IMR-90 (cell line): ENCODE data around the gene KMT2D. TPM values are rescaled to one million over a fixed set of nuclear protein-coding genes. Genes with fewer than 3 reads are reported as not detected.

Source experiments
- ATAC-seq: fragments of 200-7000 bp; cut with Tn5 transposase; 2 replicates; pipeline ENCODE4 v1.9.1; 2020; ENCODE audit warnings: low read depth, mild to moderate bottlenecking, moderate library complexity
- BruUV-seq: library from RNA; stranded (reverse); fragments of 400-500 nt; replicated peaks from 2 replicates; lab custom pipeline; 2021; lab: Mats Ljungman, UMichigan
- CTCF ChIA-PET: fragments of 300-600 bp; formaldehyde crosslinking; extraction: SDS; loops from one replicate; lab custom pipeline; 2021; ENCODE audit warnings: antibody characterized with exemption; lab: Yijun Ruan, JAX
- POLR2A ChIA-PET: fragments of 300-600 bp; sonication (Branson Sonifier 250); formaldehyde crosslinking; loops from one replicate; lab custom pipeline; 2022; ENCODE audit warnings: antibody characterized with exemption; ENCODE audit not compliant: unreplicated experiment; lab: Charles Lee
- DNase-seq: peaks from one replicate; pipeline ENCODE4 v3.0.0; 2013
- H2AFZ ChIP-seq: replicated peaks from 2 replicates; pipeline ENCODE3; 2013; ENCODE audit warnings: low read length, mild to moderate bottlenecking; ENCODE audit not compliant: poor library complexity
- H2AK5ac ChIP-seq: 2 replicates; pipeline ENCODE4 v1.6.1; 2013; ENCODE audit warnings: low read depth, low read length, inconsistent platforms
- H2AK9ac ChIP-seq: replicated peaks from 2 replicates; pipeline ENCODE3; 2013; ENCODE audit warnings: mild to moderate bottlenecking, low read depth, low read length, moderate library complexity; ENCODE audit not compliant: poor library complexity
- H2BK120ac ChIP-seq: 2 replicates; pipeline ENCODE4 v1.6.1; 2013; ENCODE audit warnings: low read depth, low read length, inconsistent platforms
- H2BK15ac ChIP-seq: 3 replicates; pipeline ENCODE4 v1.6.1; 2013; ENCODE audit warnings: low read depth, low read length, inconsistent platforms
- H2BK20ac ChIP-seq: 2 replicates; pipeline ENCODE4 v1.6.1; 2013; ENCODE audit warnings: low read depth, mild to moderate bottlenecking, inconsistent platforms, low read length, moderate library complexity
- H2BK5ac ChIP-seq: 2 replicates; pipeline ENCODE4 v1.6.1; 2013; ENCODE audit warnings: mild to moderate bottlenecking, low read depth, low read length, inconsistent platforms; ENCODE audit not compliant: poor library complexity, severe bottlenecking
- H3K14ac ChIP-seq: replicated peaks from 2 replicates; pipeline ENCODE4 v1.6.1; 2013; ENCODE audit warnings: low read depth, low read length, inconsistent platforms
- H3K18ac ChIP-seq: 2 replicates; pipeline ENCODE4 v1.6.1; 2013; ENCODE audit warnings: low read depth, low read length, control low read depth
- H3K23ac ChIP-seq: 2 replicates; pipeline ENCODE4 v1.6.1; 2013; ENCODE audit warnings: low read depth, low read length, inconsistent platforms
- H3K27ac ChIP-seq: 2 replicates; pipeline ENCODE4 v1.5.1; 2013; ENCODE audit warnings: mild to moderate bottlenecking, control low read depth, low read length; ENCODE audit not compliant: insufficient read depth
- H3K27me3 ChIP-seq: 2 replicates; pipeline ENCODE4 v1.6.1; 2013; ENCODE audit warnings: low read length; ENCODE audit not compliant: control insufficient read depth, insufficient read depth
- H3K36me3 ChIP-seq: 2 replicates; pipeline ENCODE4 v1.6.1; 2013; ENCODE audit warnings: low read length, mixed read lengths; ENCODE audit not compliant: control insufficient read depth, insufficient read depth
- H3K4ac ChIP-seq: 2 replicates; pipeline ENCODE4 v1.6.1; 2013; ENCODE audit warnings: low read depth, low read length, inconsistent platforms
- H3K4me1 ChIP-seq: 2 replicates; pipeline ENCODE4 v1.6.1; 2013; ENCODE audit warnings: low read length, mixed read lengths; ENCODE audit not compliant: control insufficient read depth, insufficient read depth
- H3K4me2 ChIP-seq: 2 replicates; pipeline ENCODE4 v1.6.1; 2013; ENCODE audit warnings: low read depth, mild to moderate bottlenecking, control low read depth, low read length, moderate library complexity
- H3K4me3 ChIP-seq: 2 replicates; pipeline ENCODE4 v1.5.1; 2013; ENCODE audit warnings: low read depth, mild to moderate bottlenecking, control low read depth, low read length, moderate library complexity; ENCODE audit not compliant: insufficient read depth
- H3K56ac ChIP-seq: 2 replicates; pipeline ENCODE4 v1.6.1; 2013; ENCODE audit warnings: low read length, inconsistent platforms; ENCODE audit not compliant: insufficient read depth; ENCODE audit errors: extremely low read depth
- H3K79me1 ChIP-seq, 2 experiments: 2 replicates each; pipeline ENCODE4 v1.6.1; 2013; ENCODE audit warnings: low read length in 2 of 2, inconsistent platforms in 1 of 2, low read depth in 1 of 2
- H3K9ac ChIP-seq: 2 replicates; pipeline ENCODE4 v1.6.1; 2013; ENCODE audit warnings: low read depth, low read length, control low read depth
- H3K9me1 ChIP-seq: 2 replicates; pipeline ENCODE4 v1.6.1; 2013; ENCODE audit warnings: low read length, inconsistent platforms; ENCODE audit not compliant: insufficient read depth
- H3K9me3 ChIP-seq: 2 replicates; pipeline ENCODE4 v1.6.1; 2013; ENCODE audit warnings: low read length; ENCODE audit not compliant: control insufficient read depth, insufficient read depth
- H4K20me1 ChIP-seq: 2 replicates; pipeline ENCODE4 v1.6.1; 2013; ENCODE audit warnings: low read length, inconsistent platforms; ENCODE audit not compliant: insufficient read depth
- H4K5ac ChIP-seq: 2 replicates; pipeline ENCODE4 v1.6.1; 2013; ENCODE audit warnings: mild to moderate bottlenecking, low read depth, low read length, control low read depth
- H4K8ac ChIP-seq, 2 experiments: 2 replicates each; pipeline ENCODE4 v1.6.1; 2013; ENCODE audit warnings: low read depth in 2 of 2, low read length in 2 of 2, control low read depth in 1 of 2, inconsistent platforms in 1 of 2
- H4K91ac ChIP-seq: 2 replicates; pipeline ENCODE4 v1.6.1; 2013; ENCODE audit warnings: low read depth, low read length, inconsistent platforms; ENCODE audit not compliant: insufficient read depth
- BHLHE40 ChIP-seq: fragments of 150-350 bp; IDR thresholded peaks from 2 replicates; pipeline ENCODE4 v1.6.1; 2016; ENCODE audit warnings: mild to moderate bottlenecking, low read depth, low read length
- CEBPB ChIP-seq: IDR thresholded peaks from 2 replicates; pipeline ENCODE4 v1.6.1; 2012; ENCODE audit warnings: low read depth, low read length, improper control_type of control experiment
- MAFK ChIP-seq: IDR thresholded peaks from 2 replicates; pipeline ENCODE4 v1.6.1; 2012; ENCODE audit warnings: low read depth, low read length, improper control_type of control experiment
- MXI1 ChIP-seq: IDR thresholded peaks from 2 replicates; pipeline ENCODE4 v1.6.1; 2012; ENCODE audit warnings: low read depth, mild to moderate bottlenecking, low read length, moderate library complexity, borderline replicate concordance
- NFE2L2 ChIP-seq: fragments of 150-350 bp; IDR thresholded peaks from 2 replicates; pipeline ENCODE4 v1.6.1; 2016; ENCODE audit warnings: low read depth, mild to moderate bottlenecking, low read length
- POLR2A ChIP-seq: IDR thresholded peaks from 2 replicates; pipeline ENCODE4 v1.6.1; 2012; ENCODE audit warnings: mild to moderate bottlenecking, low read depth, low read length
- RAD21 ChIP-seq: IDR thresholded peaks from 2 replicates; pipeline ENCODE4 v1.6.1; 2012; ENCODE audit warnings: low read length, improper control_type of control experiment
- RCOR1 ChIP-seq: IDR thresholded peaks from 2 replicates; pipeline ENCODE4 v1.6.1; 2012; ENCODE audit warnings: mild to moderate bottlenecking, low read length, improper control_type of control experiment; ENCODE audit not compliant: insufficient replicate concordance
- RFX5 ChIP-seq: IDR thresholded peaks from 2 replicates; pipeline ENCODE4 v1.8.0; 2012; ENCODE audit warnings: low read depth, mild to moderate bottlenecking, low read length, moderate library complexity
- WGBS, 2 experiments: methylation state at CpG; one replicate each; pipeline versions ENCODE4 v1.1.5 to v1.1.7; 2013; ENCODE audit warnings: missing lambda C conversion rate in 2 of 2; ENCODE audit not compliant: insufficient read length in 1 of 2; ENCODE audit errors: extremely low coverage in 2 of 2; 5-methylcytosine and 5-hydroxymethylcytosine counted together
- dilution Hi-C: fragments of 300-500 bp; cut with HindIII; formaldehyde crosslinking; loops from one replicate; pipeline ENCODE4 v1.14.3; 2018; ENCODE audit warnings: low sequenced_read_pairs; ENCODE audit not compliant: unreplicated experiment
- in situ Hi-C: fragments of 300-500 bp; cut with MboI; formaldehyde crosslinking; loops from 3 replicates; pipeline ENCODE4 v1.14.3; 2019; ENCODE audit warnings: low sequenced_read_pairs, inconsistent platforms, mixed read lengths
- intact Hi-C: fragments of 100-400 bp; cut with micrococcal nuclease; formaldehyde crosslinking; loops from 2 replicates; pipeline ENCODE4 v1.10.0; 2022
- polyA plus RNA-seq, 3 experiments: library from polyadenylated mRNA; depleted of rRNA; stranded (reverse); fragments of >200 nt; gene quantifications; 2 replicates each; pipeline ENCODE4 v1.2.3, GENCODE V29; 2012; ENCODE audit warnings: low replicate concordance in 1 of 3
- total RNA-seq: library from RNA; depleted of rRNA; stranded (reverse); fragments of >200 nt; gene quantifications from 2 replicates; pipeline ENCODE4 v1.2.3, GENCODE V29; 2012
- TF ChIP-seq, protein P1 (sequence below): fragments of 150-350 bp; IDR thresholded peaks from 2 replicates; pipeline ENCODE4 v1.6.1; 2016; ENCODE audit warnings: low read depth, mild to moderate bottlenecking, low read length, moderate library complexity, borderline replicate concordance

The KMT2D gene
- total and polyA plus RNA-seq, 2 of the 4 experiments (the other 2 are of a cell fraction): 6.6 to 25.2 TPM

DNA sequence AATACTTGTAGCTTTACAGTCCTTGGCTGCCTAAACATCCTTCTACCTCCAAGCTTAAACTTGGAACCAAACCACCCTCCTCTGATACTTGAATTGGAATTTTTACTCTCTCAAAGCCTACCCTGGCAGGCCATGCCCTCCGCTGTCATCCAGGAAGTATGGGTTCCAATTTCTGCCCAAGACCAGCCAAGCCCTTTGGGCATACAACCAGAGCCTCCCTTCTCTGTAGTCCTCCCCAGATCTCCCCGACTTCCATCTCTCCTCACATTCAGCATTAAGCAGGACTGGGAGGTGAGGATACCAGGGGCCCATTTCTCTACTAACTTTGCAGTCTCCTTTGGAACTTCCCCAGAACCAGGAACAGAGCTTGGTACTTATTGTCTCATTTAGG is 34.4 kb upstream of the KMT2D start:
- peaks cover 19% of the 10 kb centered on the region; the same call in 1 of the 2 replicates for H3K27me3 ChIP-seq
- no peak overlapping the region for H3K4me2 ChIP-seq
- H3K14ac ChIP-seq: no peak overlapping the region
- no peaks in the 10 kb centered on the region for H3K9me3 ChIP-seq
- H3K27ac ChIP-seq: no peak overlapping the region
- H2AK5ac ChIP-seq: no peak overlapping the region
- dilution Hi-C loops: no loop called here
- no peak overlapping the region for H2BK15ac ChIP-seq
- H3K9ac ChIP-seq: no peak overlapping the region
- H2BK5ac ChIP-seq: no peak overlapping the region
- no peak overlapping the region for H4K8ac ChIP-seq
- POLR2A ChIA-PET: no interaction called here
- no peaks in the 10 kb centered on the region for H3K79me1 ChIP-seq
- no peak overlapping the region for H2BK20ac ChIP-seq
- no peak overlapping the region for H4K91ac ChIP-seq
- intact Hi-C loops: no loop called here
- no peak overlapping the region for H2AK9ac ChIP-seq
- peaks cover 22% of the 10 kb centered on the region for H3K36me3 ChIP-seq
- in situ Hi-C loops: no loop called here
- ATAC-seq (no peak), DNase-seq (no peak)
- no peak overlapping the region for H3K4ac ChIP-seq
- no CpG with 5 or more reads among the region's 2 CpGs for WGBS, 2 experiments
- CTCF ChIA-PET: interaction anchor here (1.0 kb wide), 2 partner anchors 14 to 16 kb away, joined by 3 read pairs; partner anchors contain the start of gene LMBR1L
- no peak overlapping the region for H2BK120ac ChIP-seq
- H3K4me3 ChIP-seq: no peak overlapping the region
- H3K4me1 ChIP-seq: peaks cover 7% of the 10 kb centered on the region; the same call in 1 of the 2 replicates
- TF ChIP-seq RAD21 (no peak), BHLHE40 (no peak), NFE2L2 (no peak), CEBPB (no peak), RFX5 (no peak), MXI1 (no peak), POLR2A (no peak), RCOR1 (no peak), MAFK (no peak)
- TF ChIP-seq, protein P1, sequence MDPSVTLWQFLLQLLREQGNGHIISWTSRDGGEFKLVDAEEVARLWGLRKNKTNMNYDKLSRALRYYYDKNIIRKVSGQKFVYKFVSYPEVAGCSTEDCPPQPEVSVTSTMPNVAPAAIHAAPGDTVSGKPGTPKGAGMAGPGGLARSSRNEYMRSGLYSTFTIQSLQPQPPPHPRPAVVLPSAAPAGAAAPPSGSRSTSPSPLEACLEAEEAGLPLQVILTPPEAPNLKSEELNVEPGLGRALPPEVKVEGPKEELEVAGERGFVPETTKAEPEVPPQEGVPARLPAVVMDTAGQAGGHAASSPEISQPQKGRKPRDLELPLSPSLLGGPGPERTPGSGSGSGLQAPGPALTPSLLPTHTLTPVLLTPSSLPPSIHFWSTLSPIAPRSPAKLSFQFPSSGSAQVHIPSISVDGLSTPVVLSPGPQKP: no peak
- BruUV-seq: no TSS peak
- H3K56ac ChIP-seq: no peak overlapping the region
- no peaks in the 10 kb centered on the region for H3K9me1 ChIP-seq
- peaks cover 6% of the 10 kb centered on the region; the same call in 1 of the 2 replicates for H4K20me1 ChIP-seq
- no peak overlapping the region for H3K18ac ChIP-seq
- H3K23ac ChIP-seq: no peak overlapping the region; the same call in 1 of the 2 replicates
- H2AFZ ChIP-seq: no peak overlapping the region
- H4K5ac ChIP-seq: no peak overlapping the region
